ENCODE results near the gene BORCS8.

DNA sequence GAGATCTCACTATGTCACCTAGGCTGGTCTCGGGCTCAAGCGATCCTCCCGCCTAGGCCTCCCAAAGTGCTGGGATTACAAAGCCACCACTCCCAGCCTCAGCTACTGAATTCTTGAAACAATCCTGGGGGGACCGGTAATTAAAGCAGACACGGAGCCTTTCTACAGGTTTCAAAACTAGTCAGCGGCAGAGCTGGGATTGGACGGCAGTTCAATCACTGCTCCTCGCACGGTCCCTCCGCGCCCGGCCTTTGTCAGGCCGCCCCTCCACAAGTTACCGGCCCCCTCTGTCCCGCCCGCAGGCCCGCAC, 229 bp downstream of the BORCS8 start:
- TF ChIP-seq CTCF (IDR thresholded peaks at IDR 0.05) (no peak), EP300 (IDR thresholded peaks at IDR 0.05) (no peak), POLR2A (IDR thresholded peaks at IDR 0.05) (no peak)

All from ovary (tissue), 3 donors.